ENCODE results near the gene CPSF3. TPM values are rescaled to one million over a fixed set of nuclear protein-coding genes. Genes with fewer than 3 reads are reported as not detected.

CPSF3 gene
- 23.3 to 31.3 TPM (median 24.9 TPM) in 3 replicates for total RNA-seq
- long read RNA-seq, transcript CPSF3-201 (18 exons, 2,345 nt) = major isoform, 68 of 71 reads
- long read RNA-seq, partial matches to known transcripts = 1 of 71 reads
- long read RNA-seq, other reads (novel, unspliced or antisense) = 2 of 71 reads

- no peaks in the 10 kb centered on the region for H3K36me3 Mint-ChIP-seq (ENCODE audit: low read depth)
- peak within 1 kb of the TSS; percentile 81 for H3K27ac Mint-ChIP-seq (ENCODE audit: unreplicated experiment)
- no peak within 1 kb of the TSS for H3K4me3 Mint-ChIP-seq (ENCODE audit: unreplicated experiment)
- H3K9me3 Mint-ChIP-seq (ENCODE audit: low read depth) = no peaks in the 10 kb centered on the region
- no peaks in the 10 kb centered on the region for H3K27me3 Mint-ChIP-seq (ENCODE audit: low read depth)
- DNase-seq (ENCODE audit: low spot score) = peak; percentile 100
- TF ChIP-seq, protein P1, sequence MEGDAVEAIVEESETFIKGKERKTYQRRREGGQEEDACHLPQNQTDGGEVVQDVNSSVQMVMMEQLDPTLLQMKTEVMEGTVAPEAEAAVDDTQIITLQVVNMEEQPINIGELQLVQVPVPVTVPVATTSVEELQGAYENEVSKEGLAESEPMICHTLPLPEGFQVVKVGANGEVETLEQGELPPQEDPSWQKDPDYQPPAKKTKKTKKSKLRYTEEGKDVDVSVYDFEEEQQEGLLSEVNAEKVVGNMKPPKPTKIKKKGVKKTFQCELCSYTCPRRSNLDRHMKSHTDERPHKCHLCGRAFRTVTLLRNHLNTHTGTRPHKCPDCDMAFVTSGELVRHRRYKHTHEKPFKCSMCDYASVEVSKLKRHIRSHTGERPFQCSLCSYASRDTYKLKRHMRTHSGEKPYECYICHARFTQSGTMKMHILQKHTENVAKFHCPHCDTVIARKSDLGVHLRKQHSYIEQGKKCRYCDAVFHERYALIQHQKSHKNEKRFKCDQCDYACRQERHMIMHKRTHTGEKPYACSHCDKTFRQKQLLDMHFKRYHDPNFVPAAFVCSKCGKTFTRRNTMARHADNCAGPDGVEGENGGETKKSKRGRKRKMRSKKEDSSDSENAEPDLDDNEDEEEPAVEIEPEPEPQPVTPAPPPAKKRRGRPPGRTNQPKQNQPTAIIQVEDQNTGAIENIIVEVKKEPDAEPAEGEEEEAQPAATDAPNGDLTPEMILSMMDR (IDR thresholded peaks at IDR 0.05) = peak; percentile 1
- peaks cover 25% of the 10 kb centered on the region for H3K4me1 Mint-ChIP-seq (ENCODE audit: low read depth)
Measured at GRCh38 chr2:9423100-9423921, at the start of gene CPSF3, which contains the start of gene ITGB1BP1. Gene CPSF3, plus strand, starts transcription at chr2:9423654. Its CDS starts 120 bp downstream, at chr2:9423774. Gene ITGB1BP1, minus strand, starts transcription at chr2:9423528. Its CDS starts 4,831 bp downstream, at chr2:9418697.

DNA sequence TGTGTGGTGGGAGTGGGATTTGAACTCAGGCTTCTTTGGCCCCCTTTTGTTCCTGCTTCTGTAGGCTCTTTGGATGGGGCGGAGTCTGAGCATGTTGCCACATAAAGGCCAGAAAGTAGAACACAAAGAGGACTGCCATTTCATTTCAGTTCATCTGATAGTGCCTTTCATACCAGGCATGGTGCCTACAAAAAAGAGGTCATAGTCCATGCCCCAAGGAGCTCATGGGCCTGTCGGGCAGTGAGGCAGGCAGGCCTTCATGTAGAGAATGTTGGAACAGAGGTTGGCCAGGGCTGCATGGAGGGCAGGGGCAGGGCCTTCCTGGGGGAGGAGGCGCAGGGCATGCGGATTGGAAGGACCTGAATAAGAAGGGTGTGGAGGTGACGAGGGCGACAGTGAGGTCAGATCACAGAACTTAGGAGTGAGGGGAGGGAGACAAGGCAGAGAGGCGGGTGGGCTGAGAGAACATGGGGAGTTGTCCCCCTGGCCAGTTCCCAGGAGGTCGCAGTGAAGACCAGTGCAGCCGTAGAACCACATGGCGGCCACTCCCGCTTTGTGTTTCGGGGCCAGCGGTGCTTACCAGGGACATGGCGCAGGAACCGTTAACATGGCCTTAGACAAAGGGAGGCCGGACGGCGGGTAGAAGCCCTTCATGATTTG lies 49.3 kb upstream of the CPSF3 start:
- H3K9me3 Mint-ChIP-seq (ENCODE audit: low read depth) = no peaks in the 10 kb centered on the region
- H3K36me3 Mint-ChIP-seq (ENCODE audit: low read depth) = peaks cover 38% of the 10 kb centered on the region
- no peak for DNase-seq (ENCODE audit: low spot score)
- peaks cover 29% of the 10 kb centered on the region for H3K4me1 Mint-ChIP-seq (ENCODE audit: low read depth)
- TF ChIP-seq, protein P1 (IDR thresholded peaks at IDR 0.05) = no peak
- H3K27ac Mint-ChIP-seq (ENCODE audit: unreplicated experiment) = no peak overlapping the region
- no peaks in the 10 kb centered on the region for H3K27me3 Mint-ChIP-seq (ENCODE audit: low read depth)
- no peak overlapping the region for H3K4me3 Mint-ChIP-seq (ENCODE audit: unreplicated experiment)

DNA sequence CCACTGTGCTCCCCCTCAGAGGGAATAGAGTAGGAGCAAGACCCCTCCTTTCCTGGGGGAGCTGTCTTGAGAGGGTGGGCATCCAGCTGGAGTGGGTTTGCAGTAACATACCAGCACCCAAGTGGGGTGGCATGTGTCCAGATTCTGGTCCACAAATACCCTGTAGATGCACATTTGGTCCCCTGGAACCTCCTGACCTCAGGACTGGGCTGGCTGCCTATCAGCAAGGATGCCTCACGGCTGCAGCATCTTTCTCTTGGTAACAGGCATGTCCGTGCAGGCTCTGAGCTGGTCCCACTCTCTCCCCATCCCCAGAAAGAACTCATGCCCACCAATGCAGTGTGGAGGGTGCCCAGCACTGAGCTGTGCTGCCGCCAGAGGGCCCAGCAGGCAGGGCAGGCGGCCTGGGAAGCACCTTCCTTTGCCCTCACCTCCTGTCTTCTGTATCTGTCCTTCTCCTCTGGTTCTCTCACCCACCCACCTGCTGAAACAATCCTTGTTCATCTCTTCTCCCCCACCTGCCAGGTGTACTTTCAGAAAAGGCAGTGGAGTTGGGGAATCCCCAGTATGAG lies 47.5 kb upstream of the CPSF3 start:
- no peak overlapping the region for H3K4me3 Mint-ChIP-seq (ENCODE audit: unreplicated experiment)
- peaks cover 37% of the 10 kb centered on the region for H3K4me1 Mint-ChIP-seq (ENCODE audit: low read depth)
- no peak for DNase-seq (ENCODE audit: low spot score)
- no peaks in the 10 kb centered on the region for H3K9me3 Mint-ChIP-seq (ENCODE audit: low read depth)
- TF ChIP-seq, protein P1 (IDR thresholded peaks at IDR 0.05) = no peak
- no peaks in the 10 kb centered on the region for H3K27me3 Mint-ChIP-seq (ENCODE audit: low read depth)
- peaks cover 28% of the 10 kb centered on the region for H3K36me3 Mint-ChIP-seq (ENCODE audit: low read depth)
- H3K27ac Mint-ChIP-seq (ENCODE audit: unreplicated experiment) = peak overlapping the region; percentile 29

DNA sequence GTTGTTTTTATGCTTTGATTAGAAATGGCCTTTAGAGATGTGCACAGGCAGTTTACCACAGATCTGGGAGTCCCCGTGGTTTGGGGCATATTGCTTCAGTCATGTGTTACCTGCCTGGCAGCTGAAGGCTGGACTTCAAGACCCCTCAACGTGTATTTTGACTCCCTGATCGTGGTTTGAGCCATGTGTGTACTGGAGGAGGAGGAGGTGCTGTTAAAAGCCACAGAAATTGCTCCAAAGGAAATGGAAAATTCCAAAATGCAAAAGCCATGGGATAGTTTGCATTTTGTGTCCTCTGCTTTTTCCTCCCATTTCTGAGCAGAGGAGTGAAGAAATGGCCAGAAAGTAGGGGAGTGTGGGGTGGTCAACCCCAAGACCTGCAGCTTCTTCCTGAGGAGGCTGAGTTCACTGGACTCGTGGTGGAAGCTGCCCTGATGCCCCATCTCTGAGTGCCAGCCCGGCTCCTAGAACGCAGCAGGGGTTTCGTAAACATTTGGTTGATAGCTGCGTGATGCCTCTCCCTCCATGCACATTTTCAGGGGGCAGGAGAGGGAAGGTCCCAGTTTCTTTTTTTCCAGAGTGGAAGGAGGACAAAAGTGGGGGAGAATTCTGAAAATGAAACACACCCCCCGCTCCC lies 45.9 kb upstream of the CPSF3 start:
- peak overlapping the region; percentile 87 for H3K27ac Mint-ChIP-seq (ENCODE audit: unreplicated experiment)
- TF ChIP-seq, protein P1 (IDR thresholded peaks at IDR 0.05) = no peak
- no peak for DNase-seq (ENCODE audit: low spot score)
- peaks cover 27% of the 10 kb centered on the region for H3K36me3 Mint-ChIP-seq (ENCODE audit: low read depth)
- H3K27me3 Mint-ChIP-seq (ENCODE audit: low read depth) = no peaks in the 10 kb centered on the region
- H3K4me1 Mint-ChIP-seq (ENCODE audit: low read depth) = peaks cover 40% of the 10 kb centered on the region
- no peaks in the 10 kb centered on the region for H3K9me3 Mint-ChIP-seq (ENCODE audit: low read depth)
- no peak overlapping the region for H3K4me3 Mint-ChIP-seq (ENCODE audit: unreplicated experiment)

Measured in chondrocyte (in vitro differentiated cells).